HG02981 (cell line): Measurements from ENCODE around the gene ZNF585A.
"Not testable (repeated sequence)": the region's sequence is repeated elsewhere in the genome, so short reads cannot be mapped to it uniquely, and the experiment has no call there.

Experiments
- ATAC-seq: cut with Tn5 transposase; IDR thresholded peaks from one replicate; pipeline ENCODE4 v1.9.1; 2021; ENCODE audit warnings: mild to moderate bottlenecking, moderate library complexity; ENCODE audit not compliant: unreplicated experiment

Gene ZNF585A

GRCh38 chr19:37172368-37173366 is at the start of gene ZNF585A:
Gene ZNF585A, minus strand, starts transcription at chr19:37172695. Its CDS starts 2,785 bp downstream, at chr19:37169910.
- ATAC-seq = peak; percentile 99

- no peak for ATAC-seq
Measured at GRCh38 chr19:37221136-37221535, 48.6 kb upstream of the ZNF585A start.

DNA sequence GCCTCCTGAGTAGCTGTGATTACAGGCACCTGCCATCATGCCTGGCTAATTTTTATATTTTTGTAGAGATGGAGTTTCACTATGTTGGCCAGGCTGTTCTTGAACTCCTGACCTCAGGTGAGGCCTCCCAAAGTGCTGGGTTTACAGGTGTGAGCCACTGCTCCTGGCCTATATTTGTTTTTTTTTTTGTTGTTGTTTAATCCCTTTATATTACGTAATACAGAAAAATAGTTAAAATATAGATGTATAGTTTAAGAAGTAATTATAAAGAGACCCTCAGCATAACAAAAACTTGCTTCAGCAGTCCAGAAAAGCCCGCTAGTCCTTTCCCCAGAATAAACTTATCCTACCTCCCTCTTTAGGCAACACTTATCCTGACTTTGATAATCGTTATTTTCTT is 47.9 kb upstream of the ZNF585A start:
- ATAC-seq = no peak

- ATAC-seq = no peak
Measured at GRCh38 chr19:37218592-37218935, 46.1 kb upstream of the ZNF585A start.

DNA sequence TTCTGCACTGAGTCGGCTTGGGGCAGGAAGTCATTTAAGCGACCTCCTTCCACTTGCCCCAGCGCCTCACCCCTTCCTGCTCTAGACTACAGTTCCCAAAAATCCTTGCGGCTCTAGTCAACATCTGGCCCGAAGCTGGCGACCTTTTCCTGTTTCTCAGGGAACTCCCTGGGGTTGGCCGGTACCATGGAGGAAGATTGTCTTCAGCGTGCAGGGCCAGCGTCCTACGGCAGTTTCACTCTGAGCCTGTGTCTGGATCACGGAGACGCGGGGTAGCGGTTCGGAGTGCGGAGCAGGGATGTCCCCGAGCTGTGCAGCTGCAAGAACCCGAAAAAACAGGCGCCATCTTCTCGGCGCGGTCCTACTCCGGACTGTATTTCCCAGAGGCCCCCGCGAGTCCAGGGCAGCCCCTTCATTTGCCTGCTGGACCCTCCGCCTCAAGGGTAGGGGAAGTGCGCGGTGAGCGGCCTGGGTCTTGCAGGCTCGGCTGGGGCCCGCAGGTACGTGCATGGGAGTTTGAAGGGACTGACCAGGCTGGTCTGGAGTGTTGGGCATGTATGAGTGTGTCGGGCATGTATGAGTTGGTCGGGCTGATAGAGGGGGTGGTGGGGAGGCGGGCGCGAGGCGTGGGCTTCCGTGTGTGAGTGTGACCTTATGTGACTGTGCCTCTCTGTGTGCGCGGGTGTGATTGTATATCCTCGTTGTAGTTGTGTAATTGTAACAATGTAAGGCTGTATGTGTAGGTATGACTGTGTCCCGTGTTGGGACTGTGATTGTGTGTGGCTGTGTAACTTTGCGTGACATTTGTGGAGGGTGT is 45.5 kb upstream of the ZNF585A start, which contains the start of gene ZNF383:
Gene ZNF383 (plus strand): TSS at position 440 of the 817 bp plus-strand sequence. CDS start 12,240 bp downstream, outside the sequence.
- peak; percentile 86 for ATAC-seq

DNA sequence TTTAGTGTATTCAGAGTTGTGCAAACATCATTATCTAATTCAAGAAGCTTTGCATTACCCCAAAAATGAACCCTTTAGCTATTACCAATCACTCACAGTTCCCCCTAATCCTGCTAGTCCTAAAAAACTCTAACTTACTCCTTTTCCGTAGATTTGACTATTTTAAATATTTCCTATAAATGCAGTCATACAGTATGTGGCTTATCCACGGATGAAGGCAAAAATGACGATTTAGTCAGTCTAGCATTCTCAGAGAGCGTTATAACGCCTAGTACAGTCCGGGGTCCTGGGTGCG is 44.9 kb upstream of the ZNF585A start:
- no peak for ATAC-seq

- ATAC-seq = no peak
Measured at GRCh38 chr19:37197768-37198167, 25.3 kb upstream of the ZNF585A start.

GRCh38 chr19:37197115-37197514 is 24.6 kb upstream of the ZNF585A start:
- ATAC-seq = not testable (repeated sequence)

DNA sequence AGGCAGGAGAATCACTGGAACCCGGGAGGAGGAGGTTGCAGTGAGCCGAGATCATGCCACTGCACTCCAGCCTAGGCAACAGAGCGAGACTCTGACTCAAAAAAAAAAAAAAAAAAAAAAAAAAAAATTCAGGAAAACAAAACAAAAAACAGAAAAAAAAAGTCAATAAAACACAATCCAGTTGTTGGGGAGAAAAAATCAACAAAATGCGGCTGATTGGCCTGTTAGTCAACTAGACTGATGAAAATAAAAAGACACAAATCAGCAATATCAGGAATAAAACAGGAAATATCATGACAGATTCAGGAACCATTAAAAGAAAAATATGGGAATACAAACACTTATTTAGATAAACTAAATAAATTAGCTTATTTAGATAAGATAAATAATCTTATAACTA is 22.8 kb upstream of the ZNF585A start:
- ATAC-seq = not testable (repeated sequence)

GRCh38 chr19:37186071-37186470 is 13.6 kb upstream of the ZNF585A start:
- ATAC-seq = not testable (repeated sequence)

DNA sequence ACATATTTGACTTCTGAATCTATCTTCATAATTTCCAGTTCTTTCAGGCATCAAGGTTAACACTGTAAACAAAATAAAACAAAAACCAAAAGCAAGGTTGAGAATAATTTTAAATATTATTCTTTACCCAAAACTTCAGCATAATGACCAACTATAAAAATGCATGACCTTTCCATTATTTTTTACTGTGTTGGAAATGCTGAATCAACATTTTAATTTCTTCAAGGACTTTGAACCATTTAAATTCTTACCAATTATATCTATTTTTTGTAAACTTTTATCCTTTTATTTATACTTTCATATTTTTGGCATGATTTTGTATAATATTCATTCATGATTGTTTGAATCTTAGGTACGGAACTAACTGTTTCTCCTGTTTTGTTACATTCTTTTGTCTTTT is 6.9 kb downstream of the ZNF585A start:
- ATAC-seq = no peak

DNA sequence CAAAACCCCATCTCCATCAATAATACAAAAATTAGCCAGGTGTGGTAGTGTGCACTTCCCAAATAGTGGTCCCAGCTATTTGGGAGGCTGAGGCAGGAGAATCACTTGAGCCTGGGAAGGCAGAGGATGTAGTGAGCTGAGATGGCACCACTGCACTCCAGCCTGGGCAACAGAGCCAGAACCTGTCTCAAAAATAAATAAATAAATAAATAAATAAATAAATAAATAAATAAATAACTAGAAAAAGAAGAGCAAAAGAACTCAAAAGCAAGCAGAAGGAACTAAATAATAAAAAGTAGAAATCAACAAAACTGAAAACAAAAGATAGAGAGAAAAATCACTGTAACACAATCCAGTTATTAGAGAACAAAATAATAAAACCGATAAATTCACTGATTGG is 12.3 kb downstream of the ZNF585A start:
- ATAC-seq = no peak

DNA sequence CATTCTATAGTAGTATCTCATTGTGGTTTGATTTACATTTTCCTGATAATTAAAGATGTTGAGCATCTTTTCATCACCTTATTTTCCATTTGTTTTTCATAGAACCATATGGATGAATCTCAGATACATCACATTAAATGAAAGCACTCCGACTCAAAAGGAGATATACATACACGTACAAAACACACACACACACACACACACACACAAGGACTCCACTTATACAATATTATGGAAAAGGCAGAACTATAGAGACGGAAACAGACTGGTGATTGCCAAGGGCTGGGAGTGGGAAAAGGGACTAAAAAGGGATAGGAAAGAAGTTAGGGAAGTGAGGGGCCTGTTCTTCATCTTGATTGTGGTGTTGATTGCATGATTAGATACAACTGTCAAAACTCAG is 24.3 kb downstream of the ZNF585A start:
- ATAC-seq = no peak

GRCh38 chr19:37136111-37136510 is 36.4 kb downstream of the ZNF585A start:
- no peak for ATAC-seq

DNA sequence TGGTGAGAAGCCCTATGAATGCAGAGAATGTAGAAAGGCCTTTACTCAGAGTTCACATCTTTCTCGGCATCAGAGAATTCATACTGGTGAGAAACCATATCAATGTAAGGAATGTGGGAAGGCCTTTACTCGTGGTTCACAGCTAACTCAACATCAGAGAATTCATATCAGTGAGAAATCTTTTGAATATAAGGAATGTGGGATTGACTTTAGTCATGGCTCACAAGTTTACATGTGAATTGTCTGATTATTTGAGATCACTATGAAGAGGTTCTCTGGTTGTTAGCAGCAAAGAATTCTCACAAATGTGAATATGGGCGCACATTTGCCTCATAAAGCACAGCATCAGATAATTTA is 43.7 kb downstream of the ZNF585A start:
- no peak for ATAC-seq

DNA sequence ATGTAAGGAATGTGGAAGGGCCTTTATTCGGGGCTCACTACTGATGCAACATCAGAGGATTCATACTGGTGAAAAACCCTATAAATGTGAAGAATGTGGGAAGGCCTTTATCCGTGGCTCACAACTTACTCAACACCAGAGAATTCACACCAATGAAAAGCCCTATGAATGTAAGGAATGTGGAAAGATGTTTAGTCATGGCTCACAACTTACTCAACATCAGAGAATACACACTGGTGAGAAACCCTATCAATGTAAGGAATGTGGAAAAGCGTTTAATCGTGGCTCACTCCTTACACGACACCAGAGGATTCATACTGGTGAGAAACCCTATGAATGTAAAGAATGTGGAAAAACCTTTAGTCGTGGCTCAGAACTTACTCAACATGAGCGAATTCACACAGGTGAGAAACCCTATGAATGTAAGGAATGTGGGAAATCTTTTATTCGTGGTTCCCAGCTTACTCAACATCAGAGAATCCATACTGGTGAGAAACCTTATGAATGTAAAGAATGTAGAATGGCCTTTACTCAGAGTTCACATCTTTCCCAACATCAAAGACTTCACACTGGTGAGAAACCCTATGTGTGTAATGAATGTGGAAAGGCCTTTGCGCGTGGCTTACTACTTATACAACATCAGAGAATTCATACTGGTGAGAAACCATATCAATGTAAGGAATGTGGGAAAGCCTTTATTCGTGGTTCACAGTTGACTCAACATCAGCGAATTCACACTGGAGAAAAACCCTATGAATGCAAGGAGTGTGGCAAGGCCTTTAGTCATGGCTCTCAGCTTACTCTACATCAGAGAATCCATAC is 44.3 kb downstream of the ZNF585A start:
- ATAC-seq = no peak

- not testable (repeated sequence) for ATAC-seq
Measured at GRCh38 chr19:37122093-37122492, 50.4 kb downstream of the ZNF585A start.

- ATAC-seq = no peak
Measured at GRCh38 chr19:37114001-37114400, 58.5 kb downstream of the ZNF585A start.

GRCh38 chr19:37111753-37112152 is 60.7 kb downstream of the ZNF585A start:
- not testable (repeated sequence) for ATAC-seq

DNA sequence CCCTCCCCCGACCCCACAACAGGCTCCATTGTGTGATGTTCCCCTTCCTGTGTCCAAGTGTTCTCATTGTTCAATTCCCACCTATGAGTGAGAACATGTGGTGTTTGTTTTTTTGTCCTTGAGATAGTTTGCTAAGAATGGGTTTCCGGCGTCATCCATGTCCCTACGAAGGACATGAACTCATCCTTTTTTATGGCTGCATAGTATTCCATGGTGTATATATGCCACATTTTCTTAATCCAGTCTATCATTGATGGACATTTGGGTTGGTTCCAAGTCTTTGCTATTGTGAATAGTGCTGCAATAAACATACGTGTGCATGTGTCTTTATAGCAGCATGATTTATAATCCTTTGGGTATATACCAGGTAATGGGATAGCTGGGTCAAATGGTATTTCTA is 68.4 kb downstream of the ZNF585A start:
- not testable (repeated sequence) for ATAC-seq

DNA sequence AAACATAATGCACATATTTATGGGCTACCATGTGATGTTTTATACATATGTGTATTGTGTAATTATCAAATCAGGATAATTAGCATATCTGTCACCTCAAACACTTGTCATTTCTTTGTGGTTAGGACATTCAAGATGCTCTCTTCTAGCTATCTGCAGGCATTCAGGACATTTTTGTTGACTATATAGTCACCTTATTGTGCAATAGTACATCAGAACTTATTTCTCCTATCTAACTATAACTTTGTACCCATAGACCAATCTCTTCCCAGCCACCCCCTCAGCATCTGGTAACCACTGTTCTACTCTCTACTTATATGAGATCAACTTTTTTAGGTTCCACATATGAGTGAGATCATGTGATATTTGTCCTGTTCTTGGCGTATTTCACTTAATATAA is 73.9 kb downstream of the ZNF585A start:
- ATAC-seq = no peak
